ENCODE measurements around the gene ARRDC2.

DNA sequence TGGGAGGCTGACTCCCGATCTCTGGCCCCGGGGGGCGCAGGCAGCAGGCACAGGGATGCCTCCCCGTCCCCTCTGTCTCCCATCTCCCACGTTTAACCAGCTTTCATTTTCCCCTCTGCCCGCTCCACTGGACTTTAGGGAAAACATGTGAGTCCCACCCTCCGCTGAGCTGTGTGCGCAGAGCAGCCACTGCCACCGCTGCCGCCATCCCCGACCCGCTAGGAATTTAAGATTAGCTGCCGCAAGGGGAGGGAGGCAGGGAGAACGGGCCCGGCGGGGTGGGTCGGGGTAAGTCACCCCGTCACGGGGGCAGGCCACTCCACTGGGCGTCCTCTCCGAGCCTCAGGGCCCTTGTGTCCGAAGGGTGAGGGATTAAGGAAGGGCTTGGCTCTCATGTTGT lies 25.5 kb upstream of the ARRDC2 start:
- TF ChIP-seq POLR2AphosphoS5 (IDR thresholded peaks at IDR 0.05) (no peak), EP300 (IDR thresholded peaks at IDR 0.05) (no peak), POLR2A (IDR thresholded peaks at IDR 0.05) (no peak)
- TF ChIP-seq, protein P1, sequence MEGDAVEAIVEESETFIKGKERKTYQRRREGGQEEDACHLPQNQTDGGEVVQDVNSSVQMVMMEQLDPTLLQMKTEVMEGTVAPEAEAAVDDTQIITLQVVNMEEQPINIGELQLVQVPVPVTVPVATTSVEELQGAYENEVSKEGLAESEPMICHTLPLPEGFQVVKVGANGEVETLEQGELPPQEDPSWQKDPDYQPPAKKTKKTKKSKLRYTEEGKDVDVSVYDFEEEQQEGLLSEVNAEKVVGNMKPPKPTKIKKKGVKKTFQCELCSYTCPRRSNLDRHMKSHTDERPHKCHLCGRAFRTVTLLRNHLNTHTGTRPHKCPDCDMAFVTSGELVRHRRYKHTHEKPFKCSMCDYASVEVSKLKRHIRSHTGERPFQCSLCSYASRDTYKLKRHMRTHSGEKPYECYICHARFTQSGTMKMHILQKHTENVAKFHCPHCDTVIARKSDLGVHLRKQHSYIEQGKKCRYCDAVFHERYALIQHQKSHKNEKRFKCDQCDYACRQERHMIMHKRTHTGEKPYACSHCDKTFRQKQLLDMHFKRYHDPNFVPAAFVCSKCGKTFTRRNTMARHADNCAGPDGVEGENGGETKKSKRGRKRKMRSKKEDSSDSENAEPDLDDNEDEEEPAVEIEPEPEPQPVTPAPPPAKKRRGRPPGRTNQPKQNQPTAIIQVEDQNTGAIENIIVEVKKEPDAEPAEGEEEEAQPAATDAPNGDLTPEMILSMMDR (IDR thresholded peaks at IDR 0.05), result no peak

All from gastroesophageal sphincter (tissue), 3 donors.